ENCODE data around the gene UBE2I. TPM values are rescaled to one million over a fixed set of nuclear protein-coding genes. Genes with fewer than 3 reads are reported as not detected.

Gene UBE2I
- total and polyA plus RNA-seq, 2 donors (not counting 1 experiment from before 2014, with no cell fraction given) = 152 to 265 TPM

- Mint-ChIP-seq H3K27me3 (peaks cover 7% of the 10 kb centered on the region), H3K9me3 (ENCODE audit: insufficient read depth) (no peaks in the 10 kb centered on the region), H3K4me3 (no peak overlapping the region), H3K4me1 (peaks cover 40% of the 10 kb centered on the region), H3K27ac (no peak overlapping the region)
- H3K9me3 ChIP-seq (ENCODE audit: control extremely low read depth in 1 of 3, control insufficient read depth in 2 of 3, insufficient read depth in 1 of 3, low read length in 2 of 3) = no peaks in the 10 kb centered on the region
- H3K79me2 ChIP-seq (ENCODE audit: control insufficient read depth, insufficient read depth, low read length) = peaks cover 3% of the 10 kb centered on the region
- H3K4me3 ChIP-seq (ENCODE audit: control extremely low read depth in 1 of 5, extremely low read depth in 1 of 5, insufficient read depth in 1 of 5, low read depth in 2 of 5, low read length in 4 of 5) = no peak overlapping the region
- no peak overlapping the region for H2AFZ ChIP-seq (ENCODE audit: insufficient read depth, low read depth, low read length, poor library complexity, severe bottlenecking)
- no peak overlapping the region for H3K27ac ChIP-seq (ENCODE audit: low read length in 2 of 2)
- POLR2A ChIA-PET = interaction anchor here (0.6 kb wide), 1 partner anchor 27 kb away, joined by 5 read pairs; no protein-coding TSS in a partner anchor
- no peak for TF ChIP-seq CTCF (IDR thresholded peaks at IDR 0.05)
- no peak for TF ChIP-seq EZH2 (IDR thresholded peaks at IDR 0.05; ENCODE audit: borderline replicate concordance, insufficient read depth, low read depth, low read length, poor library complexity, severe bottlenecking)
- intact Hi-C loops (cut with micrococcal nuclease) = no loop called here
- 89% methylated on average over 26 of the region's 31 CpGs for WGBS (ENCODE audit: insufficient coverage)
- H3K27me3 ChIP-seq (replicated peaks in 1 of 4; ENCODE audit: control extremely low read depth in 1 of 4, control insufficient read depth in 3 of 4, insufficient read depth in 4 of 4, low read length in 3 of 4) = peaks cover 0 to 3% (median 2%) of the 10 kb centered on the region in 4 experiments
- H4K20me1 ChIP-seq (ENCODE audit: control insufficient read depth, insufficient read depth, low read length, poor library complexity, severe bottlenecking) = no peaks in the 10 kb centered on the region
- H3K36me3 ChIP-seq (replicated peaks in 1 of 2; ENCODE audit: control extremely low read depth in 1 of 2, control insufficient read depth in 1 of 2, extremely low read depth in 1 of 2, insufficient read depth in 2 of 2, low read length in 1 of 2) = no peaks in the 10 kb centered on the region
- CTCF ChIA-PET = interaction anchor here (0.6 to 2.5 kb wide), 4 partner anchors 9 to 413 kb away, joined by 3 to 8 read pairs (median 5); no protein-coding TSS in a partner anchor
- no peak overlapping the region for H3K4me2 ChIP-seq (replicated peaks; ENCODE audit: low read depth, low read length, poor library complexity, severe bottlenecking)
- no peak overlapping the region for H3K9ac ChIP-seq (ENCODE audit: low read length)
- no peak for DNase-seq
- ATAC-seq (ENCODE audit: low read depth) = no peak
- peaks cover 28 to 60% of the 10 kb centered on the region in 2 donors for H3K4me1 ChIP-seq (ENCODE audit: control insufficient read depth in 2 of 2, insufficient read depth in 2 of 2, low read length in 2 of 2)
Measured at GRCh38 chr16:1299012-1299867, 10.2 kb upstream of the UBE2I start.

GRCh38 chr16:1299868-1300203, 9.6 kb upstream of the UBE2I start:
- H3K4me1 ChIP-seq (ENCODE audit: control insufficient read depth in 2 of 2, insufficient read depth in 2 of 2, low read length in 2 of 2) = peaks cover 33 to 60% of the 10 kb centered on the region in 2 donors
- peaks cover 0 to 3% (median 0%) of the 10 kb centered on the region in 4 experiments for H3K27me3 ChIP-seq (replicated peaks in 1 of 4; ENCODE audit: control extremely low read depth in 1 of 4, control insufficient read depth in 3 of 4, insufficient read depth in 4 of 4, low read length in 3 of 4)
- no peaks in the 10 kb centered on the region for H4K20me1 ChIP-seq (ENCODE audit: control insufficient read depth, insufficient read depth, low read length, poor library complexity, severe bottlenecking)
- Mint-ChIP-seq H3K9me3 (ENCODE audit: insufficient read depth) (no peaks in the 10 kb centered on the region), H3K4me3 (no peak overlapping the region), H3K27me3 (peaks cover 7% of the 10 kb centered on the region), H3K27ac (no peak overlapping the region), H3K4me1 (peaks cover 40% of the 10 kb centered on the region)
- no peak overlapping the region for H3K4me3 ChIP-seq (ENCODE audit: control extremely low read depth in 1 of 5, extremely low read depth in 1 of 5, insufficient read depth in 1 of 5, low read depth in 2 of 5, low read length in 4 of 5)
- ATAC-seq (ENCODE audit: low read depth) = no peak
- no peak overlapping the region for H2AFZ ChIP-seq (ENCODE audit: insufficient read depth, low read depth, low read length, poor library complexity, severe bottlenecking)
- H3K79me2 ChIP-seq (ENCODE audit: control insufficient read depth, insufficient read depth, low read length) = peaks cover 3% of the 10 kb centered on the region
- peaks cover 0 to 4% (median 0%) of the 10 kb centered on the region in 3 donors for H3K9me3 ChIP-seq (ENCODE audit: control extremely low read depth in 1 of 3, control insufficient read depth in 2 of 3, insufficient read depth in 1 of 3, low read length in 2 of 3)
- no peak overlapping the region for H3K9ac ChIP-seq (ENCODE audit: low read length)
- TF ChIP-seq EZH2 (IDR thresholded peaks at IDR 0.05; ENCODE audit: borderline replicate concordance, insufficient read depth, low read depth, low read length, poor library complexity, severe bottlenecking) (no peak), CTCF (IDR thresholded peaks at IDR 0.05) (no peak)
- no peaks in the 10 kb centered on the region for H3K36me3 ChIP-seq (replicated peaks in 1 of 2; ENCODE audit: control extremely low read depth in 1 of 2, control insufficient read depth in 1 of 2, extremely low read depth in 1 of 2, insufficient read depth in 2 of 2, low read length in 1 of 2)
- no peak overlapping the region for H3K4me2 ChIP-seq (replicated peaks; ENCODE audit: low read depth, low read length, poor library complexity, severe bottlenecking)
- intact Hi-C loops (cut with micrococcal nuclease) = loop anchor here (10.0 kb wide), 1 partner anchor 1725 kb away; the partner anchor contains the start of genes HCFC1R1, THOC6 and TNFRSF12A
- 85% methylated on average over 6 of the region's 12 CpGs for WGBS (ENCODE audit: insufficient coverage)
- CTCF ChIA-PET = interaction anchor here (0.5 to 2.5 kb wide), 7 partner anchors 10 to 1255 kb away, joined by 3 to 8 read pairs (median 3); no protein-coding TSS in a partner anchor
- POLR2A ChIA-PET = interaction anchor here (0.6 kb wide), 1 partner anchor 27 kb away, joined by 5 read pairs; no protein-coding TSS in a partner anchor
- no peak for DNase-seq
- no peak overlapping the region for H3K27ac ChIP-seq (ENCODE audit: low read length in 2 of 2)

Data from B cell (primary cell).